ENCODE results near the gene TECPR1.

The TECPR1 gene

DNA sequence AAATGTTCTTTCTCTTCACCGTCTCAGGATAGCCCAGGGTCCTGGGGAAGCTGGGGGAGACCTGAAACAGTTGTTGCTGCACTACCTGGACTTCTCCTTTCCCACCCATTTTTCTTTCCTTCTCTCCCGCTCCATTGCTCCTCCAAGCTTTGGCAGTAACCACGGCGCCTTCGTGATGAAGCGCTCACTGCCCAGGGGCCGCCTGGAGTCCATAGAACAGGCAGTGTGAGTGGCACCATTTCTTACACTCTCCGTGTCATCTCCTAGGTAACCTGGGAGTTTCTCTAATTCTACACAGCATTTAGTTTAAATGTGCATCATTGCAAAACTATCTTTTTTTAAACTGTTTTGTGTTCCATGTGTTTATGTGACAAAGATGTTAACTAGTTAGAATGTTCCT, 81.1 kb downstream of the TECPR1 start:
- in situ Hi-C loops (cut with HindIII; ENCODE audit: low sequenced_read_pairs): no loop called here

DNA sequence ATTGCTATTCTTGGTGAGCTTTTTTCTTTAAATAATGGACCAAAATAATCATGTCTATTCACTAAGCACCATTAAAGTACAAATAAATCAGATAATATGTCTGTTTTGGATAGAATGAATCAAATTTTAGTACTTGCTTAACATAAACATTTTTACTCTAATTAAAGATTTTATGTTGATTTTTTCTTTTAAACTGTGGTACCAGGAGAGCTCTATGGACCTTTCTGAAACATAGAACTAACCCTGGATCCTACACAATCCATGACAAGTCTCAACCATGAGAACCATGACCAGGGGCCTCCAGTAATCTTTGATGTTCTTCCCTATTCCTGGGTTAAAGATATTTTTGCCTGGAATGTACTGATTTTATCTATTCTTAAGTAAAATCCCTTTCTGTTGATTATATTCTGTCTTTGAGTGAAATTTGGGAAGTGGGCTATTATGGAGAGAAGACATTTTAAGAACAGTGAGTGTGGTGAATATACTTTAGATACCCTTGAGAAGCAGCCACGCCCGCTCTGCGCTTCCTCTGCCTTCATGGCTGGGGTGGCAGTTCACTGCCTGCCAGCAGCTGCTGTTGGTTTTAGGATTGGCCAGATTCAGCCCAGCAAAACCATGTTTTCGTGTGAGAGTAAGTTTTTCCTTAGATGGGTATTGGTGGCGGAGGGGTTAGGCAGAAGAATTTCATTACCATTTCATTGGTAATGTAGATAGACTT, 83.0 kb downstream of the TECPR1 start:
- in situ Hi-C loops (cut with HindIII; ENCODE audit: low sequenced_read_pairs): no loop called here

DNA sequence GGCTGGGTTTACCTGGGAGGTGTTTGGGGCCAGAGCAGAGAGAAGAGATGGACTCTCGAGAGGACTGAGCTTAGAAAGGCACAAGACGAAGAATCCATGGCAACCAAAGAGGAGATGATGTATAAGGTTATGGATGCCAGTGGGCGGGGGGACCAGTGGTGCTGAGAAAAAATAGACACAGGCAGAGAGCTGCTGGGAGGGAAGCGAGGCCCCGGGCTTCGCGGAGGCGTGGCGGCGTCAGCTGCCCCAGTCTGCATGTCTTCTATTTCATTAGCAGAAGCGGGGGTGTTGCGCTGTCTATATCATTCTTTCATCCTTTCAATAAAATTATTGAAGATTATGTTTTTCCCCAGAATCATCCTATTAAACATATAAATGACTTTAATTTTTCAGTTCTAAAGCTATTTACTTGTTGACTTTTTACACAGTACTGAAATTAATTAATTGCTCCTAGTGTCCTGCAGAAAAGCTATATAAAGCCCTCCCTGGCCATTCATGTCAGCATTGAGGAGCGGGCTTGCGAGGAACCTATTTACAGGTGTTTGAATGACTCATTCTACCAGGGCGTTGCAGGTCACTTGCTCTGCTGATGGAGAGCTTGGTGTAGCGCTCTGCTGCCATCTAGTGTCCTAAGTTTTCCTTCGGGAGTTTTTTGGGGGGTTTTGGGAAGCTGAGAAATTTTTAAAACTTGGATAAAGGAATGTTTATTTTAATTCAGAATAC, 83.7 kb downstream of the TECPR1 start:
- in situ Hi-C loops (cut with HindIII; ENCODE audit: low sequenced_read_pairs): no loop called here

DNA sequence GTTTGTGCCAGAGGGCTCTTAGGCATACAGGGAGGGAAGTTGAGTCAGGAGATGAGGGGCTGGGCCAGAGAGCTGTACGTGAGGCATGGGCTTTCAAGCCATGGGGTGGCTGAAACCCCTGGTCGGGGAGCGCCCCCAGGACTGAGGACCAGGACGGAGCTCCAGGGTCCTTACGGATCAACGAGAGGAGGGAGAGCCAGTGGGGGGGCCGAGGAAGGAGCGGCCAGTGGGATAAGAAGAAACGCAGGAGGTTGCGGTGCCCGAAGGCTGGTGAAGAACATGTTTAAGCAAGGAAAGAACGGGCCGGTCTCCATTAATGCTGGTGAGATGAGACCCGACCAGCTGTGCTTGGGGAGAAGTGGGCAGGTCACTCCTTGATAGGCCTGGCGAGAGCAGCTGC, 84.4 kb downstream of the TECPR1 start:
- in situ Hi-C loops (cut with HindIII; ENCODE audit: low sequenced_read_pairs): no loop called here

DNA sequence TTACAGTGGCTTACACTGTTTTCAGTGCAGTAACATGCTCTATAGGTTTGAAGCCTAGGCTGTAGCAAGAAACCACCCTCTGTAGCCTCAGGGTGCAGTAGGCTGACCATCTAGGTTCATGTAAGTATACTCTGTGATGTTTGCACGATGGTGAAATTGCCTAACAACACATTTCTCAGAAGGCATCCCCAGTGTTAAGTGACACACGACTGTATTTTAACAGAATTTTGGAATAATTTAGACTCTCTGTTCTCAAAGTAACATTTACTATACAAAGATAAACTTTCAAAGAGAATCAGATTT, 85.4 kb downstream of the TECPR1 start:
- in situ Hi-C loops (cut with HindIII; ENCODE audit: low sequenced_read_pairs): no loop called here

DNA sequence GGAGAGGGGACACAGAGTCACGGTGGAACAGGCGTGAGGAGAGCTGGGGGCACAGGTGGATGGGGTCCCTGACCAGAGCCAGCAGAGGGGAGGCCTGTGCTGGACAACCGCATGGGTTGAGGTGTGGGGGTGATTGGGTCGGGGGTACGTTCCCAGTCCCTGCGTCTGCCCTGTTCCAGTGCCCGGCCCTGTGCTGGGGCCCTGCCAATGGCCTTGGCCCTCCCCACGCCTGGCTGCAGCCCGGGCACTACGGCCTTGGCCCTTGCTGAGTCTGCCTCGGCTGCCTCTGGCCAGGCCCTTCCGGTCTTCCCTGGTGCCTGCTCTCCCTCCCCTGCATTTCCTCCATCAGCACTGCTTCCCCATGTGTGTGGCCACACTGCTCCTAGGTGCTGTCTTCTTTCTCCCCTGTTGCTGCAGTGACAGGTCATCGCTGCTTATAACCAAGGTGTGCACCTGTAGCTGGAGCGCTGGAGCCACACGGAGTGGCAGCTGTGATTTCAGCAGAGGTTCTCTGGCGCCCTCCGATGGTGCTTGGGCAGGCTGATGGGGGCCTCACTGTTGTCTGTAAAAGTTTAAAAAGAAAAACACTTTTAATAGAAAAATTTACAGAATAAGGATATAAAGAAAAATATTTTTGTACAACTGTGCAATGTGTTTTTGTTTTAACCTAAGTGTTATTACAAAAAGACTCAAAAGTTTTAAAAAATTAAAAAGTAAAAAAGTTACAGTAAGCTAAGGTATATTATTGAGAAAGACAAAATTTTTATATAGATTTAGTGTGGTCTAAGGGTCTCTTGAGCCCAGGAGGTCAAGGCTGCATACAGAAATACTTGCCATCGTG, 86.0 kb downstream of the TECPR1 start:
- in situ Hi-C loops (cut with HindIII; ENCODE audit: low sequenced_read_pairs): no loop called here
